ENCODE data around the gene MSX1.

The MSX1 gene

DNA sequence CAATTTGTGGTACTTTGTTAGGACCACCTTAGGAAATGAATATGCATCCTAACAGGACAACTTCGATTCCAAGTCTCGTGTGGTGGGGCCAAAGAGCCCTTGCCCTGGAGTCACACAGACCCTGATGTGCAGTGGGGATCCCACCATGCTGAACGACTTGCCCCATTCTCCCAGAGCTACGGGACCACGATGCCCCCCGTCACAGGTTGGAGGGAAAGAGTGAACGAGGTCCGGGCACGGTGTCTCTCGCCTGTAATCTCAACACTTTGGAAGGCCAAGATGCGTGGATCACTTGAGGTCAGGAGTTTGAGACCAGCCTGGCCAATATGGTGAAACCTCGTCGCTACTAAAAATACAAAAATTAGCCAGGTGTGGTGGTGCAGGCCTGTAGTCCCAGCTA, 14.4 kb upstream of the MSX1 start:
- H3K27ac ChIP-seq (ENCODE audit: low read length): no peak overlapping the region
- DNase-seq (no peak), ATAC-seq (ENCODE audit: insufficient read depth, low read depth) (no peak)
- no peaks in the 10 kb centered on the region for H3K79me2 ChIP-seq (ENCODE audit: insufficient read depth, low read length)
- H4K20me1 ChIP-seq (ENCODE audit: insufficient read depth, low read length): no peaks in the 10 kb centered on the region
- no peak overlapping the region for H3K9ac ChIP-seq (ENCODE audit: low read depth, low read length)
- TF ChIP-seq, protein P1, sequence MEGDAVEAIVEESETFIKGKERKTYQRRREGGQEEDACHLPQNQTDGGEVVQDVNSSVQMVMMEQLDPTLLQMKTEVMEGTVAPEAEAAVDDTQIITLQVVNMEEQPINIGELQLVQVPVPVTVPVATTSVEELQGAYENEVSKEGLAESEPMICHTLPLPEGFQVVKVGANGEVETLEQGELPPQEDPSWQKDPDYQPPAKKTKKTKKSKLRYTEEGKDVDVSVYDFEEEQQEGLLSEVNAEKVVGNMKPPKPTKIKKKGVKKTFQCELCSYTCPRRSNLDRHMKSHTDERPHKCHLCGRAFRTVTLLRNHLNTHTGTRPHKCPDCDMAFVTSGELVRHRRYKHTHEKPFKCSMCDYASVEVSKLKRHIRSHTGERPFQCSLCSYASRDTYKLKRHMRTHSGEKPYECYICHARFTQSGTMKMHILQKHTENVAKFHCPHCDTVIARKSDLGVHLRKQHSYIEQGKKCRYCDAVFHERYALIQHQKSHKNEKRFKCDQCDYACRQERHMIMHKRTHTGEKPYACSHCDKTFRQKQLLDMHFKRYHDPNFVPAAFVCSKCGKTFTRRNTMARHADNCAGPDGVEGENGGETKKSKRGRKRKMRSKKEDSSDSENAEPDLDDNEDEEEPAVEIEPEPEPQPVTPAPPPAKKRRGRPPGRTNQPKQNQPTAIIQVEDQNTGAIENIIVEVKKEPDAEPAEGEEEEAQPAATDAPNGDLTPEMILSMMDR (IDR thresholded peaks at IDR 0.05; ENCODE audit: borderline replicate concordance, extremely low read depth, low read length, poor library complexity, severe bottlenecking): no peak
- H3K27me3 ChIP-seq (ENCODE audit: insufficient read depth, low read length, poor library complexity): no peaks in the 10 kb centered on the region
- no peak overlapping the region for H3K4me3 ChIP-seq (ENCODE audit: low read depth in 1 of 2, low read length in 2 of 2)
- H3K4me2 ChIP-seq (ENCODE audit: insufficient read depth, low read length): no peak overlapping the region
- no peak overlapping the region for H2AFZ ChIP-seq (ENCODE audit: low read depth, low read length)
- H3K36me3 ChIP-seq (ENCODE audit: insufficient read depth, low read length): no peaks in the 10 kb centered on the region
- H3K9me3 ChIP-seq (ENCODE audit: insufficient read depth, low read length, severe bottlenecking): no peaks in the 10 kb centered on the region
- no peaks in the 10 kb centered on the region for H3K4me1 ChIP-seq (ENCODE audit: insufficient read depth, low read length)

DNA sequence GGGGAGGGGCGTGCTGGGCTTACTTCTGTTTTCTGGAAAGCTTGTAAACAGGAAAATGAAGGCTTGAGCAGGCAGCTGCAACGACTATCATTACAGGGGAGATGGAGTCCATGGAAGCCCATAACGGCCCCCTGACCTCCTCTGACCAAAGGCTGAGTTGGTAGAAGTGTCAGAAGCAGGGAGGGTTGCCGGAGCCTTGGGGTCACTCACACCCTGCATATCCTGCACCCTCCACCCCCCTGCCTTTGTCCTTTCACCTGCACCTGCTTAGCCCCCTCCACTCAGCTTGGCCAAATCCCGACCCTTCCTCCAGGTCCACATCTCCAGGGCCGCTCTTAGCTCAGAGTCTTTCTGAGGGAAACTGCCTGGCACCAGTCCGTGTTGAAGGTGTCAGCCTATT, 12.5 kb upstream of the MSX1 start:
- Histone ChIP-seq H3K9ac (ENCODE audit: low read depth, low read length) (no peak overlapping the region), H3K79me2 (ENCODE audit: insufficient read depth, low read length) (no peaks in the 10 kb centered on the region), H2AFZ (ENCODE audit: low read depth, low read length) (no peak overlapping the region), H3K9me3 (ENCODE audit: insufficient read depth, low read length, severe bottlenecking) (no peaks in the 10 kb centered on the region), H3K4me2 (ENCODE audit: insufficient read depth, low read length) (no peak overlapping the region), H3K27me3 (ENCODE audit: insufficient read depth, low read length, poor library complexity) (peaks cover 2% of the 10 kb centered on the region), H3K4me3 (ENCODE audit: low read depth in 1 of 2, low read length in 2 of 2) (no peak overlapping the region), H3K27ac (ENCODE audit: low read length) (no peak overlapping the region), H3K4me1 (ENCODE audit: insufficient read depth, low read length) (no peaks in the 10 kb centered on the region), H3K36me3 (ENCODE audit: insufficient read depth, low read length) (no peaks in the 10 kb centered on the region), H4K20me1 (ENCODE audit: insufficient read depth, low read length) (no peaks in the 10 kb centered on the region)
- ATAC-seq (ENCODE audit: insufficient read depth, low read depth): no peak
- no peak for DNase-seq
- TF ChIP-seq, protein P1 (IDR thresholded peaks at IDR 0.05; ENCODE audit: borderline replicate concordance, extremely low read depth, low read length, poor library complexity, severe bottlenecking): no peak
- TF ChIP-seq EZH2 (IDR thresholded peaks at IDR 0.05; ENCODE audit: borderline replicate concordance, low read depth, low read length, severe bottlenecking): no peak

DNA sequence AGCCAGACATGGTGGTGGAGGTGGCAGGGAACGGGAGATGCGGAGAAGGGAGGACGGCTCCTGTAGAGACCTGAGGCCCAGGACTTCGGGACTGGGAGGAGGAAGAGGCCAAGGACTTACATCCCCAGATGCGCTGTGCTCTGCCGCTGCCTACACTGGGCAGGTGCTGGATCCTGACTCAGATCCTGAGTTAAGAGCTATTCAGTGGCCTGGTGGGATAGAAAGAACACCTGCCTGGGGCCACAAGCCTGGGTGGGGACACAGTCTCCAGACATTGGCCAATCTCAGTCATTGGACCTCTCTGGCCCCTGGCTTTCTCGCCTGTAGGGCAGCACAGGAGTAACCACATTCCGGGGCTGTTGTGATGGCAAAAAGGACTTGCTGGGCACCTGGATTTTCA, 10.9 kb upstream of the MSX1 start:
- Histone ChIP-seq H3K4me3 (ENCODE audit: low read depth in 1 of 2, low read length in 2 of 2) (no peak overlapping the region), H3K27ac (ENCODE audit: low read length) (no peak overlapping the region), H2AFZ (ENCODE audit: low read depth, low read length) (no peak overlapping the region), H3K79me2 (ENCODE audit: insufficient read depth, low read length) (no peaks in the 10 kb centered on the region), H3K9ac (ENCODE audit: low read depth, low read length) (no peak overlapping the region), H4K20me1 (ENCODE audit: insufficient read depth, low read length) (no peaks in the 10 kb centered on the region), H3K4me2 (ENCODE audit: insufficient read depth, low read length) (no peak overlapping the region), H3K36me3 (ENCODE audit: insufficient read depth, low read length) (no peaks in the 10 kb centered on the region), H3K9me3 (ENCODE audit: insufficient read depth, low read length, severe bottlenecking) (no peaks in the 10 kb centered on the region), H3K27me3 (ENCODE audit: insufficient read depth, low read length, poor library complexity) (peaks cover 17% of the 10 kb centered on the region), H3K4me1 (ENCODE audit: insufficient read depth, low read length) (no peaks in the 10 kb centered on the region)
- TF ChIP-seq, protein P1 (IDR thresholded peaks at IDR 0.05; ENCODE audit: borderline replicate concordance, extremely low read depth, low read length, poor library complexity, severe bottlenecking): no peak
- no peak for TF ChIP-seq EZH2 (IDR thresholded peaks at IDR 0.05; ENCODE audit: borderline replicate concordance, low read depth, low read length, severe bottlenecking)
- ATAC-seq (ENCODE audit: insufficient read depth, low read depth): no peak
- no peak for DNase-seq

DNA sequence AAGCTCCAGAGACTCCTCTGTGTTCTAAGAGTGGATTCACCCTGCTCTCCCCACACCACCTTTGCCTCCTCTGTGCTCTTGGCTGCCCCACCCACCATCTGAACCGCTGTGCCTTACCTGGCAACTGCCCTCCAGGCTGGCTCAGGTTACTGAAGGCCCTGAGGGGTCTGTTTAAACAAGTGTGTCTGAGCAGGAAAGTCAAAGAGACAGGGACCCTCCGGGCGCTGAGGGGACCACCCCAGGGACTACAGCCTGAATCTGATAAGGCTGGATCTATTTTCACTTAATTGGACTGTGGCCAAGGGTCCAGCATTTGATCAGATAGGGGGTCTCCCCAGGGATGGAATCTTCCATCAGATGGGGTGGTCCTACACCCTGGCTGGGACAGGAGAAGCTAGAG, 10.4 kb upstream of the MSX1 start:
- no peaks in the 10 kb centered on the region for H3K9me3 ChIP-seq (ENCODE audit: insufficient read depth, low read length, severe bottlenecking)
- no peaks in the 10 kb centered on the region for H3K36me3 ChIP-seq (ENCODE audit: insufficient read depth, low read length)
- no peak overlapping the region for H3K4me2 ChIP-seq (ENCODE audit: insufficient read depth, low read length)
- H4K20me1 ChIP-seq (ENCODE audit: insufficient read depth, low read length): no peaks in the 10 kb centered on the region
- no peak overlapping the region for H3K4me3 ChIP-seq (ENCODE audit: low read depth in 1 of 2, low read length in 2 of 2)
- peaks cover 22% of the 10 kb centered on the region for H3K27me3 ChIP-seq (ENCODE audit: insufficient read depth, low read length, poor library complexity)
- no peak overlapping the region for H3K9ac ChIP-seq (ENCODE audit: low read depth, low read length)
- H3K79me2 ChIP-seq (ENCODE audit: insufficient read depth, low read length): no peaks in the 10 kb centered on the region
- DNase-seq: no peak
- no peaks in the 10 kb centered on the region for H3K4me1 ChIP-seq (ENCODE audit: insufficient read depth, low read length)
- no peak overlapping the region for H2AFZ ChIP-seq (ENCODE audit: low read depth, low read length)
- ATAC-seq (ENCODE audit: insufficient read depth, low read depth): no peak
- TF ChIP-seq, protein P1 (IDR thresholded peaks at IDR 0.05; ENCODE audit: borderline replicate concordance, extremely low read depth, low read length, poor library complexity, severe bottlenecking): no peak
- no peak for TF ChIP-seq EZH2 (IDR thresholded peaks at IDR 0.05; ENCODE audit: borderline replicate concordance, low read depth, low read length, severe bottlenecking)
- no peak overlapping the region for H3K27ac ChIP-seq (ENCODE audit: low read length)
